K562 (cell line): Measurements from ENCODE around the gene ACER2. TPM values are rescaled to one million over a fixed set of nuclear protein-coding genes. Genes with fewer than 3 reads are reported as not detected.

Experiments used
- ATAC-seq: fragments of 200-7000 bp; cut with Tn5 transposase; 3 replicates; pipeline ENCODE4 v1.9.1; 2020; ENCODE audit warnings: moderate library complexity
- BruUV-seq: library from RNA; stranded (reverse); fragments of 400-500 nt; replicated peaks from 2 replicates; lab custom pipeline; 2021; lab: Mats Ljungman, UMichigan
- CTCF ChIA-PET: fragments of 300-600 bp; formaldehyde crosslinking; extraction: SDS; loops from one replicate; lab custom pipeline; 2021; ENCODE audit warnings: low intra/inter-chr PET ratio; lab: Yijun Ruan, JAX
- POLR2A ChIA-PET: fragments of 300-600, 350-650 bp; sonication (Branson Sonifier 250); formaldehyde crosslinking; extraction: SDS; loops from one replicate; lab custom pipeline; 2021; ENCODE audit warnings: antibody characterized with exemption, inconsistent platforms; lab: Yijun Ruan, JAX
- DNase-seq, 4 experiments: peaks; one replicate each; pipeline versions ENCODE4 v3.0.0 to v3.0.0-alpha.2; 2011 to 2018; ENCODE audit warnings: low spot score in 3 of 4, mixed read lengths in 3 of 4; ENCODE audit errors: extremely low read depth in 1 of 4
- FAIRE-seq: peaks from 2 replicates; lab custom pipeline; 2011; peaks lifted over from hg19 to GRCh38; lab: Jason Lieb, UNC
- H2AFZ ChIP-seq: 2 replicates; pipeline ENCODE4 v1.6.0; 2011; ENCODE audit warnings: low read depth, low read length, control low read depth, inconsistent platforms
- H3K27ac ChIP-seq: fragments of 200-600 bp; 3 replicates; pipeline ENCODE4 v1.8.0; 2011; ENCODE audit warnings: low read depth, mild to moderate bottlenecking, control low read depth, inconsistent platforms, low read length, moderate library complexity, mixed read lengths; ENCODE audit errors: extremely low read depth
- H3K27me3 ChIP-seq, 2 experiments: fragments of 300-600 bp in 1 of 2; 2 replicates in 1 of 2; 3 replicates in 1 of 2; pipeline versions ENCODE4 v1.6.0 to v1.8.0; 2011; ENCODE audit warnings: inconsistent platforms in 2 of 2, low read length in 2 of 2, mild to moderate bottlenecking in 1 of 2, mixed read lengths in 1 of 2, moderate library complexity in 1 of 2; ENCODE audit not compliant: control insufficient read depth in 2 of 2, insufficient read depth in 2 of 2
- H3K36me3 ChIP-seq: fragments of 300-600 bp; 3 replicates; pipeline ENCODE4 v1.8.0; 2011; ENCODE audit warnings: mild to moderate bottlenecking, low read length, inconsistent platforms; ENCODE audit not compliant: control insufficient read depth, insufficient read depth
- H3K4me1 ChIP-seq, 2 experiments: fragments of 200-600 bp in 1 of 2; replicated peaks in 1 of 2; 2 replicates in 1 of 2; 3 replicates in 1 of 2; pipeline versions ENCODE4 v1.5.1 to v1.8.0; 2011; ENCODE audit warnings: inconsistent platforms in 2 of 2, low read length in 2 of 2, mild to moderate bottlenecking in 1 of 2, mixed read lengths in 1 of 2, moderate library complexity in 1 of 2; ENCODE audit not compliant: control insufficient read depth in 2 of 2, insufficient read depth in 2 of 2
- H3K4me2 ChIP-seq: 2 replicates; pipeline ENCODE4 v1.6.1; 2011; ENCODE audit warnings: low read length, control low read depth, inconsistent platforms, mixed read lengths; ENCODE audit not compliant: insufficient read depth
- H3K4me3 ChIP-seq: fragments of 200-600 bp; sonication (generic), shearing (Covaris generic); 2 replicates; pipeline ENCODE4 v1.5.1; 2016; ENCODE audit warnings: control low read depth, inconsistent platforms
- H3K79me2 ChIP-seq: fragments of 200-600 bp; 3 replicates; pipeline ENCODE4 v1.8.0; 2011; ENCODE audit warnings: low read length, inconsistent platforms; ENCODE audit not compliant: control insufficient read depth, insufficient read depth
- H3K9ac ChIP-seq, 2 experiments: 2 replicates each; pipeline versions ENCODE4 v1.6.0 to v1.6.1; 2011; ENCODE audit warnings: low read depth in 2 of 2, low read length in 2 of 2, control low read depth in 1 of 2, inconsistent platforms in 1 of 2, mild to moderate bottlenecking in 1 of 2, mixed read lengths in 1 of 2; ENCODE audit not compliant: insufficient read depth in 1 of 2
- H3K9me1 ChIP-seq: one replicate; pipeline ENCODE4 v1.6.0; 2011; ENCODE audit warnings: inconsistent platforms, mild to moderate bottlenecking, low read length, moderate library complexity; ENCODE audit not compliant: control insufficient read depth, insufficient read depth
- H3K9me3 ChIP-seq: replicated peaks from 2 replicates; pipeline ENCODE4 v1.5.1; 2011; ENCODE audit warnings: low read depth, low read length, inconsistent platforms; ENCODE audit not compliant: control insufficient read depth, insufficient read depth
- H4K20me1 ChIP-seq: replicated peaks from 2 replicates; pipeline ENCODE4 v1.6.1; 2011; ENCODE audit warnings: low read length, inconsistent platforms, mixed read lengths; ENCODE audit not compliant: control insufficient read depth, insufficient read depth
- ARID2 ChIP-seq: fragments of 450-650 bp; IDR thresholded peaks from 2 replicates; pipeline ENCODE4 v1.6.1; 2017; ENCODE audit warnings: antibody characterized with exemption, mild to moderate bottlenecking
- BRD9 ChIP-seq: fragments of 450-650 bp; IDR thresholded peaks from 2 replicates; pipeline ENCODE4 v1.6.1; 2018; ENCODE audit warnings: low read depth; ENCODE audit not compliant: partially characterized antibody
- CBX2 ChIP-seq: fragments of 200-600 bp; sonication (generic); IDR thresholded peaks from one replicate; pipeline ENCODE4 v1.6.1; 2012; ENCODE audit warnings: mild to moderate bottlenecking, low read length, inconsistent platforms; ENCODE audit not compliant: insufficient read depth, poor library complexity, severe bottlenecking
- ELF1 ChIP-seq: fragments of 200-800 bp; sonication (Bioruptor generic); IDR thresholded peaks from 2 replicates; pipeline ENCODE4 v1.6.1; 2016; ENCODE audit warnings: missing genetic modification characterization, missing compliant biosample characterization
- HDAC1 ChIP-seq, 2 experiments: fragments of 450-650 bp; IDR thresholded peaks; 2 replicates each; pipeline ENCODE4 v1.6.1; 2016 to 2017; ENCODE audit warnings: inconsistent platforms in 1 of 2, mild to moderate bottlenecking in 1 of 2, moderate library complexity in 1 of 2
- HMGN3 ChIP-seq: IDR thresholded peaks from 2 replicates; pipeline ENCODE4 v1.6.1; 2011; ENCODE audit warnings: borderline replicate concordance, low read depth, mild to moderate bottlenecking, mixed read lengths, low read length; ENCODE audit not compliant: insufficient read length; ENCODE audit errors: extremely low read depth
- KAT7 ChIP-seq: sonication (generic); formaldehyde crosslinking; IDR thresholded peaks from 2 replicates; pipeline ENCODE4 v1.8.0; 2022; ENCODE audit warnings: missing genetic modification reagents, mild to moderate bottlenecking, borderline replicate concordance
- MAFG ChIP-seq: fragments of 450-650 bp; conservative IDR thresholded peaks from 2 replicates; pipeline ENCODE4 v1.6.1; 2016; ENCODE audit warnings: missing genetic modification characterization, missing compliant biosample characterization
- MTF1 ChIP-seq: fragments of 250-450 bp; sonication (Bioruptor Pico); IDR thresholded peaks from 2 replicates; pipeline ENCODE4 v1.9.0; 2021; ENCODE audit warnings: moderate library complexity, mild to moderate bottlenecking, inconsistent platforms, borderline replicate concordance
- NCOA2 ChIP-seq, 2 experiments: fragments of 450-650 bp; IDR thresholded peaks; 2 replicates each; pipeline ENCODE4 v1.6.1; 2018; ENCODE audit warnings: mild to moderate bottlenecking in 2 of 2, moderate library complexity in 1 of 2; ENCODE audit not compliant: partially characterized antibody in 2 of 2
- NFIX ChIP-seq: fragments of 250-450 bp; sonication (Bioruptor Pico); IDR thresholded peaks from 2 replicates; pipeline ENCODE4 v1.4.0; 2020; ENCODE audit warnings: low read depth, mild to moderate bottlenecking, moderate library complexity
- RHOXF2B ChIP-seq: fragments of 250-450 bp; sonication (Bioruptor Pico); conservative IDR thresholded peaks from 2 replicates; pipeline ENCODE4 v1.5.1; 2021
- SMARCC2 ChIP-seq: fragments of 450-650 bp; IDR thresholded peaks from 2 replicates; pipeline ENCODE4 v1.6.1; 2017; ENCODE audit warnings: antibody characterized with exemption, moderate library complexity, mild to moderate bottlenecking, low read depth
- SRSF3 ChIP-seq: fragments of 200-400 bp; formaldehyde crosslinking; IDR thresholded peaks from 2 replicates; pipeline ENCODE4 v1.6.1; 2016; ENCODE audit warnings: mild to moderate bottlenecking, low read length, moderate library complexity; ENCODE audit not compliant: insufficient read depth
- TAL1 ChIP-seq: fragments of 450-650 bp; IDR thresholded peaks from 2 replicates; pipeline ENCODE4 v1.6.1; 2016; ENCODE audit warnings: mild to moderate bottlenecking
- TCF3 ChIP-seq: sonication (generic); formaldehyde crosslinking; IDR thresholded peaks from 2 replicates; pipeline ENCODE4 v1.4.0; 2020; ENCODE audit warnings: mild to moderate bottlenecking, missing genetic modification reagents
- YBX1 ChIP-seq: fragments of 450-650 bp; IDR thresholded peaks from 2 replicates; pipeline ENCODE4 v1.7.1; 2016; ENCODE audit warnings: mild to moderate bottlenecking
- ZNF354B ChIP-seq: fragments of 250-450 bp; sonication (Bioruptor Pico); IDR thresholded peaks from 2 replicates; pipeline ENCODE4 v1.4.0; 2020
- ZNF384 ChIP-seq: IDR thresholded peaks from 2 replicates; pipeline ENCODE4 v1.6.1; 2012; ENCODE audit warnings: low read depth, low read length, improper control_type of control experiment
- ZNF592 ChIP-seq: fragments of 450-650 bp; IDR thresholded peaks from 2 replicates; pipeline ENCODE4 v1.6.1; 2017; ENCODE audit warnings: antibody characterized with exemption, mild to moderate bottlenecking
- WGBS: fragments of 100-300 bp; shearing (Covaris generic); methylation state at CpG from one replicate; pipeline ENCODE4 v1.1.6; 2016; ENCODE audit warnings: low coverage, mixed read lengths; ENCODE audit not compliant: insufficient coverage; ENCODE audit errors: missing lambda C conversion rate; 5-methylcytosine and 5-hydroxymethylcytosine counted together
- in situ Hi-C: fragments of 300-500 bp; cut with MboI; formaldehyde crosslinking; loops from 4 replicates; pipeline ENCODE4 v1.15.0; 2018; ENCODE audit warnings: inconsistent platforms, mixed read lengths
- intact Hi-C: fragments of 100-400 bp; cut with micrococcal nuclease; formaldehyde crosslinking; loops from 2 replicates; pipeline ENCODE4 v1.14.2; 2022
- polyA plus RNA-seq, 8 experiments: library from polyadenylated mRNA; depleted of rRNA in 4 of 8; stranded (reverse) in 5 of 8; unstranded in 3 of 8; fragments of >200 nt; fragmentation: Nextera tagmentation in 2 of 8; fragmentation: Illumina TruSeq in 1 of 8; extraction: Ambion mirVana in 2 of 8; extraction: Trizol in 1 of 8; gene quantifications; 2 replicates each; pipeline versions ENCODE4 v1.2.1 to v1.2.3, GENCODE V29; 2011 to 2014; ENCODE audit warnings: inconsistent platforms in 1 of 8, missing spikeins in 1 of 8
- total RNA-seq, 7 experiments: library from RNA; depleted of rRNA in 6 of 7; stranded (reverse); fragments of >200 nt in 6 of 7; fragmentation: Illumina TruSeq in 2 of 7; extraction: Trizol in 2 of 7; gene quantifications; 2 replicates each; pipeline versions ENCODE4 v1.2.1 to v1.2.3, GENCODE V29; 2011 to 2021; ENCODE audit warnings: low replicate concordance in 1 of 7

ACER2 gene
- total and polyA plus RNA-seq, 9 of the 15 experiments (the other 6 are each of a cell fraction or from before 2014, with no cell fraction given): 0.17 to 4.6 (median 3.0) TPM

- in situ Hi-C loops (no loop called here), intact Hi-C loops (no loop called here)
- Histone ChIP-seq H3K27ac (no peak overlapping the region), H3K4me2 (no peak overlapping the region), H3K27me3 (no peaks in the 10 kb centered on the region), H3K79me2 (peaks cover 10% of the 10 kb centered on the region), H4K20me1 (no peaks in the 10 kb centered on the region), H3K4me3 (no peak overlapping the region), H3K9ac (no peak overlapping the region), H3K9me1 (no peaks in the 10 kb centered on the region), H2AFZ (no peak overlapping the region), H3K9me3 (no peaks in the 10 kb centered on the region), H3K4me1 (peaks cover 5 to 15% of the 10 kb centered on the region in 2 experiments; a peak in 4 of 5 replicates), H3K36me3 (no peaks in the 10 kb centered on the region; the same call in 2 of the 3 replicates)
- no peak for DNase-seq
- no peak for FAIRE-seq
- ChIA-PET CTCF (no interaction called here), POLR2A (interaction anchor here (0.6 kb wide), 1 partner anchor 546 kb away, joined by 3 read pairs; no protein-coding TSS in a partner anchor)
- ATAC-seq: no peak
- WGBS: 89% methylated on average over 2 of the region's 2 CpGs
- no TSS peak for BruUV-seq
- TF ChIP-seq ELF1 (tag) (no peak), CBX2 (no peak), BRD9 (no peak), TAL1 (no peak), ZNF354B (CRISPR knock-in tag) (no peak), SMARCC2 (no peak), ZNF384 (no peak), YBX1 (no peak), MAFG (tag) (no peak), HMGN3 (no peak), MTF1 (CRISPR knock-in tag) (no peak), NCOA2 (IDR thresholded peaks at IDR 0.05; ENCODE audit: partially characterized antibody in 2 of 2) (no peak), ZNF592 (no peak), TCF3 (no peak), KAT7 (CRISPR knock-in tag) (no peak), HDAC1 (IDR thresholded peaks at IDR 0.05) (no peak), ARID2 (no peak), RHOXF2B (no peak), SRSF3 (no peak), NFIX (CRISPR knock-in tag) (no peak)
Observed at GRCh38 chr9:19416143-19416542, 7.3 kb downstream of the ACER2 start.
